ENCODE measurements around the gene IFIT3.
A peak's percentile ranks its signal among the peaks of the same experiment; 100 is the strongest.
"Not testable (repeated sequence)": the region's sequence is repeated elsewhere in the genome, so short reads cannot be mapped to it uniquely, and the experiment has no call there.

The IFIT3 gene

GRCh38 chr10:89327803-89328441 lies at the start of gene IFIT3:
Gene IFIT3 (plus strand): TSS chr10:89327997. CDS start chr10:89328074, 77 bp downstream.
- peak; percentile 14 for DNase-seq

GRCh38 chr10:89278034-89278535 lies 49.7 kb upstream of the IFIT3 start:
- no peak for DNase-seq

- DNase-seq = no peak
These were observed 48.9 kb upstream of the IFIT3 start for GRCh38 chr10:89278900-89279392.

GRCh38 chr10:89279421-89279869 lies 48.4 kb upstream of the IFIT3 start:
- no peak for DNase-seq

- no peak for DNase-seq
These were observed 47.3 kb upstream of the IFIT3 start for GRCh38 chr10:89280508-89280907.

GRCh38 chr10:89281606-89282395 lies 46.0 kb upstream of the IFIT3 start:
- DNase-seq = no peak

- no peak for DNase-seq
These were observed 44.5 kb upstream of the IFIT3 start for GRCh38 chr10:89283025-89283935.

GRCh38 chr10:89283936-89284475 lies 43.8 kb upstream of the IFIT3 start:
- no peak for DNase-seq

GRCh38 chr10:89284711-89285110 lies 43.1 kb upstream of the IFIT3 start:
- not testable (repeated sequence) for DNase-seq

- DNase-seq = not testable (repeated sequence)
These were observed 42.5 kb upstream of the IFIT3 start for GRCh38 chr10:89285303-89285702.

GRCh38 chr10:89294721-89295239 lies 33.0 kb upstream of the IFIT3 start:
- no peak for DNase-seq

- DNase-seq = no peak
These were observed 32.2 kb upstream of the IFIT3 start for GRCh38 chr10:89295597-89295996.

- DNase-seq = no peak
These were observed 31.6 kb upstream of the IFIT3 start for GRCh38 chr10:89296220-89296648.

- no peak for DNase-seq
These were observed 30.4 kb upstream of the IFIT3 start for GRCh38 chr10:89297356-89297755.

- DNase-seq = no peak
These were observed 30.0 kb upstream of the IFIT3 start for GRCh38 chr10:89297791-89298190.

GRCh38 chr10:89299031-89299430 lies 28.8 kb upstream of the IFIT3 start:
- no peak for DNase-seq

- DNase-seq = no peak
These were observed 26.6 kb upstream of the IFIT3 start for GRCh38 chr10:89301232-89301631.

- peak; percentile 2 for DNase-seq
These were observed 25.9 kb upstream of the IFIT3 start, which contains the start of gene IFIT2 for GRCh38 chr10:89301721-89302445. Gene IFIT2 (plus strand): TSS chr10:89302046. CDS start chr10:89302124, 78 bp downstream.

GRCh38 chr10:89302625-89303024 lies 25.2 kb upstream of the IFIT3 start:
- DNase-seq = no peak

- DNase-seq = no peak
These were observed 24.6 kb upstream of the IFIT3 start for GRCh38 chr10:89303161-89303560.

- no peak for DNase-seq
These were observed 23.8 kb upstream of the IFIT3 start for GRCh38 chr10:89304026-89304425.
